IMR-90 (cell line): ENCODE results near the gene MUSTN1. TPM values are rescaled to one million over a fixed set of nuclear protein-coding genes. Genes with fewer than 3 reads are reported as not detected.

ENCODE experiments used
- ATAC-seq: fragments of 200-7000 bp; cut with Tn5 transposase; 2 replicates; pipeline ENCODE4 v1.9.1; 2020; ENCODE audit warnings: low read depth, mild to moderate bottlenecking, moderate library complexity
- BruUV-seq: library from RNA; stranded (reverse); fragments of 400-500 nt; replicated peaks from 2 replicates; lab custom pipeline; 2021; lab: Mats Ljungman, UMichigan
- CTCF ChIA-PET: fragments of 300-600 bp; formaldehyde crosslinking; extraction: SDS; loops from one replicate; lab custom pipeline; 2021; ENCODE audit warnings: antibody characterized with exemption; lab: Yijun Ruan, JAX
- POLR2A ChIA-PET: fragments of 300-600 bp; sonication (Branson Sonifier 250); formaldehyde crosslinking; loops from one replicate; lab custom pipeline; 2022; ENCODE audit warnings: antibody characterized with exemption; ENCODE audit not compliant: unreplicated experiment; lab: Charles Lee
- DNase-seq: peaks from one replicate; pipeline ENCODE4 v3.0.0; 2013
- H2AFZ ChIP-seq: replicated peaks from 2 replicates; pipeline ENCODE3; 2013; ENCODE audit warnings: low read length, mild to moderate bottlenecking; ENCODE audit not compliant: poor library complexity
- H2AK5ac ChIP-seq: 2 replicates; pipeline ENCODE4 v1.6.1; 2013; ENCODE audit warnings: low read depth, low read length, inconsistent platforms
- H2AK9ac ChIP-seq: replicated peaks from 2 replicates; pipeline ENCODE3; 2013; ENCODE audit warnings: mild to moderate bottlenecking, low read depth, low read length, moderate library complexity; ENCODE audit not compliant: poor library complexity
- H2BK120ac ChIP-seq: 2 replicates; pipeline ENCODE4 v1.6.1; 2013; ENCODE audit warnings: low read depth, low read length, inconsistent platforms
- H2BK15ac ChIP-seq: 3 replicates; pipeline ENCODE4 v1.6.1; 2013; ENCODE audit warnings: low read depth, low read length, inconsistent platforms
- H2BK20ac ChIP-seq: 2 replicates; pipeline ENCODE4 v1.6.1; 2013; ENCODE audit warnings: low read depth, mild to moderate bottlenecking, inconsistent platforms, low read length, moderate library complexity
- H2BK5ac ChIP-seq: 2 replicates; pipeline ENCODE4 v1.6.1; 2013; ENCODE audit warnings: mild to moderate bottlenecking, low read depth, low read length, inconsistent platforms; ENCODE audit not compliant: poor library complexity, severe bottlenecking
- H3K14ac ChIP-seq: replicated peaks from 2 replicates; pipeline ENCODE4 v1.6.1; 2013; ENCODE audit warnings: low read depth, low read length, inconsistent platforms
- H3K18ac ChIP-seq: 2 replicates; pipeline ENCODE4 v1.6.1; 2013; ENCODE audit warnings: low read depth, low read length, control low read depth
- H3K23ac ChIP-seq: 2 replicates; pipeline ENCODE4 v1.6.1; 2013; ENCODE audit warnings: low read depth, low read length, inconsistent platforms
- H3K27ac ChIP-seq: 2 replicates; pipeline ENCODE4 v1.5.1; 2013; ENCODE audit warnings: mild to moderate bottlenecking, control low read depth, low read length; ENCODE audit not compliant: insufficient read depth
- H3K27me3 ChIP-seq: 2 replicates; pipeline ENCODE4 v1.6.1; 2013; ENCODE audit warnings: low read length; ENCODE audit not compliant: control insufficient read depth, insufficient read depth
- H3K36me3 ChIP-seq: 2 replicates; pipeline ENCODE4 v1.6.1; 2013; ENCODE audit warnings: low read length, mixed read lengths; ENCODE audit not compliant: control insufficient read depth, insufficient read depth
- H3K4ac ChIP-seq: 2 replicates; pipeline ENCODE4 v1.6.1; 2013; ENCODE audit warnings: low read depth, low read length, inconsistent platforms
- H3K4me1 ChIP-seq: 2 replicates; pipeline ENCODE4 v1.6.1; 2013; ENCODE audit warnings: low read length, mixed read lengths; ENCODE audit not compliant: control insufficient read depth, insufficient read depth
- H3K4me2 ChIP-seq: 2 replicates; pipeline ENCODE4 v1.6.1; 2013; ENCODE audit warnings: low read depth, mild to moderate bottlenecking, control low read depth, low read length, moderate library complexity
- H3K4me3 ChIP-seq: 2 replicates; pipeline ENCODE4 v1.5.1; 2013; ENCODE audit warnings: low read depth, mild to moderate bottlenecking, control low read depth, low read length, moderate library complexity; ENCODE audit not compliant: insufficient read depth
- H3K56ac ChIP-seq: 2 replicates; pipeline ENCODE4 v1.6.1; 2013; ENCODE audit warnings: low read length, inconsistent platforms; ENCODE audit not compliant: insufficient read depth; ENCODE audit errors: extremely low read depth
- H3K79me1 ChIP-seq, 2 experiments: 2 replicates each; pipeline ENCODE4 v1.6.1; 2013; ENCODE audit warnings: low read length in 2 of 2, inconsistent platforms in 1 of 2, low read depth in 1 of 2
- H3K9ac ChIP-seq: 2 replicates; pipeline ENCODE4 v1.6.1; 2013; ENCODE audit warnings: low read depth, low read length, control low read depth
- H3K9me1 ChIP-seq: 2 replicates; pipeline ENCODE4 v1.6.1; 2013; ENCODE audit warnings: low read length, inconsistent platforms; ENCODE audit not compliant: insufficient read depth
- H3K9me3 ChIP-seq: 2 replicates; pipeline ENCODE4 v1.6.1; 2013; ENCODE audit warnings: low read length; ENCODE audit not compliant: control insufficient read depth, insufficient read depth
- H4K20me1 ChIP-seq: 2 replicates; pipeline ENCODE4 v1.6.1; 2013; ENCODE audit warnings: low read length, inconsistent platforms; ENCODE audit not compliant: insufficient read depth
- H4K5ac ChIP-seq: 2 replicates; pipeline ENCODE4 v1.6.1; 2013; ENCODE audit warnings: mild to moderate bottlenecking, low read depth, low read length, control low read depth
- H4K8ac ChIP-seq, 2 experiments: 2 replicates each; pipeline ENCODE4 v1.6.1; 2013; ENCODE audit warnings: low read depth in 2 of 2, low read length in 2 of 2, control low read depth in 1 of 2, inconsistent platforms in 1 of 2
- H4K91ac ChIP-seq: 2 replicates; pipeline ENCODE4 v1.6.1; 2013; ENCODE audit warnings: low read depth, low read length, inconsistent platforms; ENCODE audit not compliant: insufficient read depth
- BHLHE40 ChIP-seq: fragments of 150-350 bp; IDR thresholded peaks from 2 replicates; pipeline ENCODE4 v1.6.1; 2016; ENCODE audit warnings: mild to moderate bottlenecking, low read depth, low read length
- CEBPB ChIP-seq: IDR thresholded peaks from 2 replicates; pipeline ENCODE4 v1.6.1; 2012; ENCODE audit warnings: low read depth, low read length, improper control_type of control experiment
- MAZ ChIP-seq: IDR thresholded peaks from 2 replicates; pipeline ENCODE4 v1.6.1; 2012; ENCODE audit warnings: low read depth, mild to moderate bottlenecking, low read length, improper control_type of control experiment, moderate library complexity, borderline replicate concordance
- MXI1 ChIP-seq: IDR thresholded peaks from 2 replicates; pipeline ENCODE4 v1.6.1; 2012; ENCODE audit warnings: low read depth, mild to moderate bottlenecking, low read length, moderate library complexity, borderline replicate concordance
- NFE2L2 ChIP-seq: fragments of 150-350 bp; IDR thresholded peaks from 2 replicates; pipeline ENCODE4 v1.6.1; 2016; ENCODE audit warnings: low read depth, mild to moderate bottlenecking, low read length
- RAD21 ChIP-seq: IDR thresholded peaks from 2 replicates; pipeline ENCODE4 v1.6.1; 2012; ENCODE audit warnings: low read length, improper control_type of control experiment
- RCOR1 ChIP-seq: IDR thresholded peaks from 2 replicates; pipeline ENCODE4 v1.6.1; 2012; ENCODE audit warnings: mild to moderate bottlenecking, low read length, improper control_type of control experiment; ENCODE audit not compliant: insufficient replicate concordance
- RFX5 ChIP-seq: IDR thresholded peaks from 2 replicates; pipeline ENCODE4 v1.8.0; 2012; ENCODE audit warnings: low read depth, mild to moderate bottlenecking, low read length, moderate library complexity
- SMC3 ChIP-seq: fragments of 150-350 bp; IDR thresholded peaks from 2 replicates; pipeline ENCODE4 v1.6.1; 2016; ENCODE audit warnings: low read depth, mild to moderate bottlenecking, antibody characterized with exemption, low read length, moderate library complexity
- WGBS, 2 experiments: methylation state at CpG; one replicate each; pipeline versions ENCODE4 v1.1.5 to v1.1.7; 2013; ENCODE audit warnings: missing lambda C conversion rate in 2 of 2; ENCODE audit not compliant: insufficient read length in 1 of 2; ENCODE audit errors: extremely low coverage in 2 of 2; 5-methylcytosine and 5-hydroxymethylcytosine counted together
- dilution Hi-C: fragments of 300-500 bp; cut with HindIII; formaldehyde crosslinking; loops from one replicate; pipeline ENCODE4 v1.14.3; 2018; ENCODE audit warnings: low sequenced_read_pairs; ENCODE audit not compliant: unreplicated experiment
- in situ Hi-C: fragments of 300-500 bp; cut with MboI; formaldehyde crosslinking; loops from 3 replicates; pipeline ENCODE4 v1.14.3; 2019; ENCODE audit warnings: low sequenced_read_pairs, inconsistent platforms, mixed read lengths
- intact Hi-C: fragments of 100-400 bp; cut with micrococcal nuclease; formaldehyde crosslinking; loops from 2 replicates; pipeline ENCODE4 v1.10.0; 2022
- polyA plus RNA-seq, 3 experiments: library from polyadenylated mRNA; depleted of rRNA; stranded (reverse); fragments of >200 nt; gene quantifications; 2 replicates each; pipeline ENCODE4 v1.2.3, GENCODE V29; 2012; ENCODE audit warnings: low replicate concordance in 1 of 3
- total RNA-seq: library from RNA; depleted of rRNA; stranded (reverse); fragments of >200 nt; gene quantifications from 2 replicates; pipeline ENCODE4 v1.2.3, GENCODE V29; 2012
- TF ChIP-seq, protein P1 (sequence below): conservative IDR thresholded peaks from 2 replicates; pipeline ENCODE4 v1.5.1; 2012; ENCODE audit warnings: mild to moderate bottlenecking, low read depth, low read length, improper control_type of control experiment

The MUSTN1 gene
- total and polyA plus RNA-seq, 2 of the 4 experiments (the other 2 are of a cell fraction) = not detected

DNA sequence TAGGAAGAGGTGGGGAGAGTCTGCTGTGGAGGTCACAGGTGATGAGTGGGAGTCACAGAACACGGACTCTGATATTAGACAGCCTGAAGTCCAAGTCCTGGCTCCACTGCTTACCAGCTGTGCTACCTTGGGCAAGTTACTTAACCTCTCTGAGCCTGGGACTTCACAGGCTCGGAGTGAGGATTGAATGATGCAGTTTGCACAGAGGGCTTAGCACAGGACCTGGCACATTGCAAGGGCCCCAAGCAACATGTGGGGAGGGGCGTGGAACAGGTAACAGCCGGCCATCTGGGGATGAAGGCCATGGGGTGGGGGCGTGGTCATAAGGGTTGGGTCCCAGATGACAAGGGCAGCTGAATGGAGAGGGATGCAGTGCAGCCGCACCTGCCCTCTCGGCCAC lies 44.5 kb downstream of the MUSTN1 start:
- H3K27ac ChIP-seq = no peak overlapping the region

More for the DNA sequence above, 44.5 kb downstream of the MUSTN1 start:
- no peak for DNase-seq
- Histone ChIP-seq H4K8ac (no peak overlapping the region), H4K20me1 (no peaks in the 10 kb centered on the region), H2BK120ac (no peak overlapping the region), H3K79me1 (no peaks in the 10 kb centered on the region), H4K91ac (no peak overlapping the region), H3K56ac (no peak overlapping the region), H2AK5ac (no peak overlapping the region), H2AK9ac (no peak overlapping the region), H3K9ac (no peak overlapping the region), H3K9me1 (no peaks in the 10 kb centered on the region; the same call in 1 of the 2 replicates), H3K36me3 (no peaks in the 10 kb centered on the region), H2BK15ac (no peak overlapping the region), H3K4ac (no peak overlapping the region), H3K4me3 (no peak overlapping the region), H4K5ac (no peak overlapping the region), H2AFZ (no peak overlapping the region), H2BK20ac (no peak overlapping the region), H3K23ac (no peak overlapping the region), H3K4me1 (no peaks in the 10 kb centered on the region), H3K14ac (no peak overlapping the region), H3K4me2 (no peak overlapping the region), H3K27me3 (peaks cover 37% of the 10 kb centered on the region), H2BK5ac (no peak overlapping the region), H3K18ac (no peak overlapping the region), H3K9me3 (no peaks in the 10 kb centered on the region)
- no TSS peak for BruUV-seq
- CTCF ChIA-PET = no interaction called here
- ATAC-seq = no peak
- POLR2A ChIA-PET = no interaction called here
- intact Hi-C loops = no loop called here
- dilution Hi-C loops = no loop called here
- WGBS, 2 experiments = 75% methylated on average over 5 of the region's 7 CpGs; no CpG with 5 or more reads in 1 of the 2 experiments
- in situ Hi-C loops = no loop called here
- TF ChIP-seq NFE2L2 (no peak), CEBPB (no peak), RCOR1 (no peak), MXI1 (no peak), SMC3 (no peak), BHLHE40 (no peak), RFX5 (no peak), MAZ (no peak), RAD21 (no peak)
- TF ChIP-seq, protein P1, sequence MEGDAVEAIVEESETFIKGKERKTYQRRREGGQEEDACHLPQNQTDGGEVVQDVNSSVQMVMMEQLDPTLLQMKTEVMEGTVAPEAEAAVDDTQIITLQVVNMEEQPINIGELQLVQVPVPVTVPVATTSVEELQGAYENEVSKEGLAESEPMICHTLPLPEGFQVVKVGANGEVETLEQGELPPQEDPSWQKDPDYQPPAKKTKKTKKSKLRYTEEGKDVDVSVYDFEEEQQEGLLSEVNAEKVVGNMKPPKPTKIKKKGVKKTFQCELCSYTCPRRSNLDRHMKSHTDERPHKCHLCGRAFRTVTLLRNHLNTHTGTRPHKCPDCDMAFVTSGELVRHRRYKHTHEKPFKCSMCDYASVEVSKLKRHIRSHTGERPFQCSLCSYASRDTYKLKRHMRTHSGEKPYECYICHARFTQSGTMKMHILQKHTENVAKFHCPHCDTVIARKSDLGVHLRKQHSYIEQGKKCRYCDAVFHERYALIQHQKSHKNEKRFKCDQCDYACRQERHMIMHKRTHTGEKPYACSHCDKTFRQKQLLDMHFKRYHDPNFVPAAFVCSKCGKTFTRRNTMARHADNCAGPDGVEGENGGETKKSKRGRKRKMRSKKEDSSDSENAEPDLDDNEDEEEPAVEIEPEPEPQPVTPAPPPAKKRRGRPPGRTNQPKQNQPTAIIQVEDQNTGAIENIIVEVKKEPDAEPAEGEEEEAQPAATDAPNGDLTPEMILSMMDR = no peak
